Effector memory CD4-positive, alpha-beta T cell (primary cell): Measurements from ENCODE around the gene KIRREL3.

Source experiments
- DNase-seq, 3 donors: peaks; one replicate each; pipeline ENCODE4 v3.0.0-alpha.2; 2020
- H3K27ac ChIP-seq: 2 replicates; pipeline ENCODE4 v1.7.0; 2013; ENCODE audit warnings: mild to moderate bottlenecking, low read length, moderate library complexity; ENCODE audit not compliant: insufficient read depth, poor library complexity, severe bottlenecking
- H3K27me3 ChIP-seq: replicated peaks from 2 replicates; pipeline ENCODE4 v1.7.0; 2013; ENCODE audit warnings: mild to moderate bottlenecking, low read length; ENCODE audit not compliant: insufficient read depth, control insufficient read depth, poor library complexity, severe bottlenecking
- H3K36me3 ChIP-seq: 2 replicates; pipeline ENCODE4 v1.7.0; 2013; ENCODE audit warnings: mild to moderate bottlenecking, low read length, moderate library complexity; ENCODE audit not compliant: control insufficient read depth, insufficient read depth
- H3K4me1 ChIP-seq: 2 replicates; pipeline ENCODE4 v1.7.0; 2013; ENCODE audit warnings: low read length, mild to moderate bottlenecking; ENCODE audit not compliant: control insufficient read depth, insufficient read depth, poor library complexity, severe bottlenecking
- H3K4me3 ChIP-seq: 2 replicates; pipeline ENCODE4 v1.7.0; 2013; ENCODE audit warnings: low read length, low read depth, mild to moderate bottlenecking; ENCODE audit not compliant: insufficient read depth, poor library complexity, severe bottlenecking
- H3K9me3 ChIP-seq: 2 replicates; pipeline ENCODE4 v1.7.0; 2013; ENCODE audit warnings: mild to moderate bottlenecking, low read length, moderate library complexity; ENCODE audit not compliant: control insufficient read depth

KIRREL3 gene

GRCh38 chr11:126444072-126444471 is 556.5 kb downstream of the KIRREL3 start:
- H3K27me3 ChIP-seq, result peaks cover 2% of the 10 kb centered on the region
- DNase-seq, result no peak
- no peaks in the 10 kb centered on the region for H3K9me3 ChIP-seq
- no peak overlapping the region for H3K27ac ChIP-seq
- no peak overlapping the region for H3K4me3 ChIP-seq
- H3K4me1 ChIP-seq, result no peaks in the 10 kb centered on the region
- no peaks in the 10 kb centered on the region for H3K36me3 ChIP-seq

DNA sequence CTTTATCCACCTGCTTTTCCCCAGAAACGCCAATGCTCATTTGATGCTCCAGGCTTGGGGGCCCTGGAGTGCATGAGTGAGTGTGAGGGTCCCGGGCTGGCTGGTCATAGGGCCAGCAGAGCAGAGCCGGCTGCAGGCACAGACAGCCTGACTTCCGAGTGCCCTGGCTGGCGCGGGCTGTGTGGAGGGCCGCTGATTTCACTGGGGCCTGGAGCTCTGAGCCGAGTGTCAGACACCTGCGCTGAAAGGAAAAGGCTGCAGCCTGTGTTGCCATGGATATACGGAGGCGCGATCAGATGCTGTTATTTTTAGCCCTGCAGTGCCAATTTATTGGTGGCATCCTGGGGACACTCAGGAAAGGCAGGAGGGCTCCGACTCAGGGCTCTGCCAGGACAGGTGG is 557.5 kb downstream of the KIRREL3 start:
- Histone ChIP-seq H3K9me3 (no peaks in the 10 kb centered on the region), H3K4me3 (no peak overlapping the region), H3K36me3 (no peaks in the 10 kb centered on the region), H3K4me1 (no peaks in the 10 kb centered on the region), H3K27me3 (peaks cover 2% of the 10 kb centered on the region), H3K27ac (no peak overlapping the region)
- no peak for DNase-seq

DNA sequence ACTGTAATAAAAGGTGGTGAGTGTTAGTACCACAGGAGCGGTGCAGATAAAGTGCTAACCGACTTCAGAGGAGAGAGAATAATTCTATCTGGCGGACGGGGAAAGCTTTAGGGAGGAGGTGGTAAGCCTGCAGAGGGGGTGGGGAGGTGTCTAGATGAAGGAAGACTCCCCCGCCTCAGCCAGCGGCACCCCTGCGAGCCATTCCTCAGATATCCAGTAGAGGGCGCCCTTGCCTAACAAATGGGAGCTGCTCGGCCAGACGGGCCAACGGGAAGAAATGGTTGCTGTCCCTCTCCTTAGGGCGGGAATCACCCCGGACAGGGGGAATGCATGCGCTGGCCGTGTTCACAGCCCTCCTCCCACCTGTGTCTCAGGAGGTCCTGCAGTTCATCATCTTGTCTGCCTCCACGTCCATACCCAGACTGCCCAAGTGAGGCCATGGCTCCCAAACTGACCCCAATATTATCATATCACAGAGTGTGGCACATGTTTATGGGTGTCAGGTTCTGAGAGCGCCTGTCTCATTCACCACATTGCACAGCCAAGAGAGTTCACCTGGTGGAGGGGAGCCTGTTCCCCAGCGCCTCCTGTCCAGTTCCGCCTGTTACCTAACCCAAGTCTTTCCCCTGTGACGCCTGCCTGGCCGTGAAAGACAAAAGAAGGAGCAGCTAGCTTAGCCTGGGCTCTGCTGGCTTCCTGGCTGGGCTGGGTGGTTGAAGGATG is 559.6 kb downstream of the KIRREL3 start:
- peak; percentile 33 to 54 (median 44) for DNase-seq
- Histone ChIP-seq H3K27me3 (peaks cover 2% of the 10 kb centered on the region), H3K27ac (no peak overlapping the region), H3K4me1 (no peaks in the 10 kb centered on the region), H3K9me3 (no peaks in the 10 kb centered on the region), H3K36me3 (no peaks in the 10 kb centered on the region), H3K4me3 (no peak overlapping the region)

DNA sequence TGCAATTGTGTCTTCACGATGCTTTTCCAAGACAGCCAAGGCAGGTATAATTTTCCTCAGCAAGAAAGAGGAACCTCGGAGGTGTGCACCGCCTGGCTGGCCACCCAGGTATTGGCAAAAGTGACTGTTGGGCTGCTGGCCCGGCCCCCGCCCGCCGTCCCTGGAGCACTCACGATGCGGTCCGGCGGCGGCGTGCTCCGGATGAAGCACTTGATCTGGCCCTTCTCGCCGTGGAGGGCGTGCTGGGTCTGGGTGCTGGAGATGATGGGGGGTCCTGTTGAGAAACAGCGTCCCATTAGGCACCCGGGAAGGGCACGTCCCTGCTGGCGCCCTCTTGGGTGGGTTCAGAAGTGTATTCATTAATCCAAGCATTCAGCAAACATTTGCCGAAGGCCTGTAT is 560.3 kb downstream of the KIRREL3 start:
- H3K27ac ChIP-seq, result no peak overlapping the region
- no peak overlapping the region for H3K4me3 ChIP-seq
- no peaks in the 10 kb centered on the region for H3K9me3 ChIP-seq
- peaks cover 2% of the 10 kb centered on the region for H3K27me3 ChIP-seq
- H3K4me1 ChIP-seq, result no peaks in the 10 kb centered on the region
- no peak for DNase-seq
- H3K36me3 ChIP-seq, result no peaks in the 10 kb centered on the region

DNA sequence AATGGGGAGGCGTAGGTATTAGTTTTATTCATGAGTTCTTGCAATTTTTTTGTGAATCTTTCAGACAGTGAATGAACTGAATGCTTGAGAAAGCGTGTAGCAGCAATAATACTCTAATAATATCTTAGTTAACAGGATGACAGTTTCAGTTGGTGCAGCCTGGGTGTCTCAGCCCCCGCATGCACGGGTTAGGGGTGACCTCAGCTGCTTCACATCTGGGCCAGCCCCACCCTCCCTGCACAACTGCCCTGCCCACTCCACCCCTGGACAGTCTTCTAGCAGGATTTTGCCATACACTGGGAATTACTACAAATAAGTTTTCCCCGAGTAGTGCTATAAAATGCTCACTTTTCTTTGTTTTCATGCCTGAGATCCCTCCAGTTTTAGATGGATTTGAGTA is 561.9 kb downstream of the KIRREL3 start:
- no peak for DNase-seq
- Histone ChIP-seq H3K4me1 (no peaks in the 10 kb centered on the region), H3K27ac (no peak overlapping the region)

DNA sequence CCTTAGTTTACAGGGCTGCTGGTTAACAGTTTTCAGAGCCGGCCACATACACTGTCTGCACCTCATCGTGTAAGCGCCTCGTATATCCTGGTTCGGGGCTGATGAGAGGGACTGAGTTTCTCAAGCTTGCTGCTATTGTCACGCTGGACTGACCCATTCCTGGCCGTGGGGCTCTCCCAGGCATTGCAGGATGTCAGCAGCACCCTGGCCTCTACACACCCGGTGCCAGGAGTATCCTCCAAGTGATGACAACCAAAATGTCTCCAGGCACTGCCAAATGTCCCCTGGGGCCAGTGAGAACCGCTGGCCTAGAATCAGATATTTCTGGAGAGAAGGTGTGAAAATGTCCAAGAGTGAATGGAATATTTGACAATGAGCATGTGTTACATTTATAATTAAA is 562.3 kb downstream of the KIRREL3 start:
- no peaks in the 10 kb centered on the region for H3K4me1 ChIP-seq
- H3K27me3 ChIP-seq, result peaks cover 2% of the 10 kb centered on the region
- no peaks in the 10 kb centered on the region for H3K9me3 ChIP-seq
- no peak for DNase-seq
- no peak overlapping the region for H3K4me3 ChIP-seq
- no peak overlapping the region for H3K27ac ChIP-seq
- H3K36me3 ChIP-seq, result no peaks in the 10 kb centered on the region

More for the DNA sequence above, 561.9 kb downstream of the KIRREL3 start:
- peaks cover 2% of the 10 kb centered on the region for H3K27me3 ChIP-seq
- no peak overlapping the region for H3K4me3 ChIP-seq
- no peaks in the 10 kb centered on the region for H3K36me3 ChIP-seq
- H3K9me3 ChIP-seq, result no peaks in the 10 kb centered on the region

- Histone ChIP-seq H3K27ac (no peak overlapping the region), H3K4me3 (no peak overlapping the region), H3K4me1 (no peaks in the 10 kb centered on the region), H3K27me3 (peaks cover 2% of the 10 kb centered on the region), H3K9me3 (no peaks in the 10 kb centered on the region), H3K36me3 (no peaks in the 10 kb centered on the region)
- DNase-seq, result no peak
Measured at GRCh38 chr11:126437731-126438130, 562.8 kb downstream of the KIRREL3 start.

DNA sequence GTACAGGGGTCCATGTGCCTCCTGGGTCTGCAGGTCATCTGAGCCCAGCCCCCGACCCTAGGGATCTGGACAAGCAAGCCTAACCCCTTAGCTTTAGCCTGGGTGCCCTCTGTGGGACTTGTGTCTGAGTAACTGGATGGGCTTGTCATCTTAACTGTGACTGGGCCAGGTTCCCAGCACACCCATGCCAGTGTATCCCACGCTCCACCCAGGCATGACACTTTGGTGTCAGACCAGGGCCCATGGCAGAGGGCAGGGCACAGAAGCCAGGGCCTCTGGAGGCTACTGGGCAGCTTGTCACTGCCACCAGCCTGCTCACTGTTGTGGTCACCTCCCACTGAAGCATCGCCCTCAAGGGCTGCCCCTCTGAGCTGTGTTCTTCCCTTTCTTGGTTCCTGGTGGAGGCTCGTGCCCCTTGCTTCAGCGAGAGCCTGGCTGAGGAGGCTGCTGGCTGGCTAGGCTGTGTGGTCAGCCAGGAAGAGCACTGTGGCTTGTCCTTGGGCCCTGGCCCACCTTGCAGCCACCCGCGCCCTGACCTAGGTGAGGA is 564.3 kb downstream of the KIRREL3 start:
- Histone ChIP-seq H3K36me3 (no peaks in the 10 kb centered on the region), H3K4me3 (no peak overlapping the region), H3K27ac (no peak overlapping the region), H3K9me3 (no peaks in the 10 kb centered on the region), H3K4me1 (no peaks in the 10 kb centered on the region), H3K27me3 (peaks cover 1% of the 10 kb centered on the region)
- DNase-seq, result no peak

DNA sequence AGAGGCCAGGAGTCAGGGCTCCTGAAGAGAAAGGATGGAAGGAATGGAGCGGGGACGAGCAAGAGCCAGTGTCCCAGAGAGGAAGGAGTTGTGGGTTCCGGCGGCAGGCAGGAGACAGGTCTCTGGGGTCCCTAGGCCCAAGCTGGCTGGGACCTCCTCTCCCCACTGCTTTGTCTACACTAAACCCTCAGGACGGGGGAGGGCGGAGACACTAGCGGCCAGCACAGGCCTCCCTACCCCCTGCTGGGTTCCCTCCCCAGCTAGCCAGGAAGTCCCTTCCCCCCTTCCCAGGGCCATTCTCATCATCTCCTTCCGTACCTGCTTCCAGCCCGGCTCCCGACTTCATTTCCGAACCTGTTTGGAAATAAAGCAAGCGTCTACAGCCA is 565.6 kb downstream of the KIRREL3 start:
- no peak for DNase-seq
- no peaks in the 10 kb centered on the region for H3K9me3 ChIP-seq
- H3K4me1 ChIP-seq, result no peaks in the 10 kb centered on the region
- no peaks in the 10 kb centered on the region for H3K36me3 ChIP-seq
- no peaks in the 10 kb centered on the region for H3K27me3 ChIP-seq
- no peak overlapping the region for H3K27ac ChIP-seq
- no peak overlapping the region for H3K4me3 ChIP-seq

- H3K36me3 ChIP-seq, result no peaks in the 10 kb centered on the region
- no peaks in the 10 kb centered on the region for H3K27me3 ChIP-seq
- no peaks in the 10 kb centered on the region for H3K9me3 ChIP-seq
- H3K27ac ChIP-seq, result no peak overlapping the region
- H3K4me3 ChIP-seq, result no peak overlapping the region
- H3K4me1 ChIP-seq, result no peaks in the 10 kb centered on the region
- no peak for DNase-seq
Measured at GRCh38 chr11:126433989-126434949, 566.3 kb downstream of the KIRREL3 start.
